ENCODE measurements around the gene MED8.

The MED8 gene

DNA sequence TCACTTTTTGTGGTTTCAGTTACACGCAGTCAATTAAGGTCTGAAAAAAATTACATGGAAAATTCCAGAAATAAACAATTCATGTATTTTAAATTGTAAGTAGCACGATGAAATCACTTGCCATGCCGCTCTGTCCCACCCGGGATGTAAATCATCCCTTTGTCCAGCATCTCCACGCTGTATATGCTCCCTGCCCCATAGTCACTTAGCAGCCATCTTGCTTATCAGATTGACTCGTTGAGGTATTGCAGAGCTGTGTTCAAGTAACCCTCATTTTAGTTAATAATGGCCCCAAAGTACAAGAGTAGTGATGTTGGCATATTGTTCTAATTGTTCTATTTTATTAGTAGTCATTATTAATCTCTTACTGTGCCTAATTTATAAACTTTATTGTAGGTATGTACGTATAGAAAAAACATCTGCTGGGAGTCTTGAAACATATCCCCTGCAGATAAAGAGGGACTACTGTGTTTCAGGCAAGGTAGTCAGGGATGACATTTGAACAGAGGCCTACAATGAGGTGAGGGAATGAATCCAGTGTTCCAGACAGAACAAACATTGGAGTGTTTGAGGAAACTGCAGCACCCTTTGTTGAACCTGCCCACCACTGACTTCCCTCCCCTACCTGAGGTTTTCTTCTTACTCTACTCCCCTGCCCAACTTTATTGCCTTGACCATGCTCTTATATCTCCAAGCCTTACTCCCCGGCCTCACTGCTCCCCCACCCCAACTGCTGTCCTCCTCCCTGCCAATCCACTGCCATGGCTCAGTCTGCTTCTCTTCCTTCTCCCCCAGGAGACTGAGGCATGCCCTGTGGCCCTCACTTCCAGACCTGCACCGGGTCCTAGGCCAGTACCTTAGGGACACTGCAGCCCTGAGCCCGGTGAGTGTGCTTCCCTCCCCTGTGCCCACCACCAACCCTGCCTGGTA, 37.9 kb downstream of the MED8 start:
- in situ Hi-C loops (cut with HindIII; ENCODE audit: low pct_ligation_motif_present, low sequenced_read_pairs): no loop called here
- no peaks in the 10 kb centered on the region for H3K27me3 ChIP-seq (replicated peaks)
- TF ChIP-seq CTCF (IDR thresholded peaks at IDR 0.05; ENCODE audit: low read depth, low read length, missing control alignments): no peak
- H3K4me3 ChIP-seq (ENCODE audit: low read depth, low read length): no peak overlapping the region
- H3K36me3 ChIP-seq (replicated peaks): no peaks in the 10 kb centered on the region
- no peak overlapping the region for H3K27ac ChIP-seq
- no peak for DNase-seq

DNA sequence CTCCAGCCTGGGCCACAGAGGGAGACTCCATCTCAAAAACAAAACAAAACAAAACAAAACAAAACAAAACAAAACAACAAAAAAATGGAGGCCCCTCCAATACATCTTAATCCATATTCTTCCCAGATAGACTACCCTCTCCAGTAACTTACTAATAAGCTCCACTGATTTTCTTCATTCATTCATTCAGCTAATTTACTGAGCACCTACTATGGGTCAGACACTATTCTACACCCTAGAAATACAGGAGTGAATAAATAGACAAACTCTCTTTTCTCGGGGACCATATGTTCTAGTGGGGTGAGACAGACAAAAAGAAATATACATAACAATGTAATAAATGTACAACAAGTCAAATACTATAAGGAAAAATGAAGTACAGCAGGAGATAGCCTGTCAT, 38.6 kb downstream of the MED8 start:
- no peak for DNase-seq
- H3K36me3 ChIP-seq (replicated peaks): no peaks in the 10 kb centered on the region
- no peak overlapping the region for H3K4me3 ChIP-seq (ENCODE audit: low read depth, low read length)
- no peak for TF ChIP-seq CTCF (IDR thresholded peaks at IDR 0.05; ENCODE audit: low read depth, low read length, missing control alignments)
- no peaks in the 10 kb centered on the region for H3K27me3 ChIP-seq (replicated peaks)
- in situ Hi-C loops (cut with HindIII; ENCODE audit: low pct_ligation_motif_present, low sequenced_read_pairs): no loop called here
- H3K27ac ChIP-seq: no peak overlapping the region

- Histone ChIP-seq H3K36me3 (replicated peaks) (no peaks in the 10 kb centered on the region), H3K4me3 (ENCODE audit: low read depth, low read length) (peak overlapping the region; percentile 60), H3K27me3 (replicated peaks) (no peaks in the 10 kb centered on the region), H3K27ac (peak overlapping the region; percentile 41)
- no peak for TF ChIP-seq CTCF (IDR thresholded peaks at IDR 0.05; ENCODE audit: low read depth, low read length, missing control alignments)
- peak; percentile 56 for DNase-seq
- in situ Hi-C loops (cut with HindIII; ENCODE audit: low pct_ligation_motif_present, low sequenced_read_pairs): no loop called here
These were observed 39.9 kb downstream of the MED8 start for GRCh38 chr1:43349594-43350306.

GRCh38 chr1:43348809-43349593, 40.6 kb downstream of the MED8 start:
- in situ Hi-C loops (cut with HindIII; ENCODE audit: low pct_ligation_motif_present, low sequenced_read_pairs): no loop called here
- H3K4me3 ChIP-seq (ENCODE audit: low read depth, low read length): peak overlapping the region; percentile 60
- H3K36me3 ChIP-seq (replicated peaks): no peaks in the 10 kb centered on the region
- TF ChIP-seq CTCF (IDR thresholded peaks at IDR 0.05; ENCODE audit: low read depth, low read length, missing control alignments): no peak
- DNase-seq: peak; percentile 46
- H3K27ac ChIP-seq: peak overlapping the region; percentile 41
- no peaks in the 10 kb centered on the region for H3K27me3 ChIP-seq (replicated peaks)

DNA sequence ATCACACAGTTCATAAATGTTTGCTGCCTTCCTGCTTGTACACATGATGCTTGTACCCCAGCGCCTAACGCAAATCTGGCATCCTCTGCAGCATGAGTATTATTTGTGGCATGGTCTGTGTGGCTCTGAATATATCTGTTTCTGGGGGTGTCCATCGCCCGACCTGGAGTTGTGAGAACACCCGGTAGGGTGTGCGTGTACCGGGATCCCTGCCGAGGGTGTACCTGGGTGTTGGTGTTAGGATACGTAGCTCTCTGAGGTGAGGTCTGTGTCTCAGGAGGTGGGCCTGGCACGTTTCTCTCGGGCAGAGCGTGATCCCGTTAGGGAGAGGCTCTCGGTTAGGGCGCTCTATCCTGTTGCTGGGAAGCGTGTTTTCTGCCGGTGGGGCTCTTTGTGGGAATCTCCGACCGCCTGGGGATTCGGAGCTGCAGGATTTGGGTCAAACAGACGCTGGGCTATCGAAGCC, 41.2 kb downstream of the MED8 start:
- DNase-seq: no peak
- H3K36me3 ChIP-seq (replicated peaks): no peaks in the 10 kb centered on the region
- H3K27ac ChIP-seq: no peak overlapping the region
- in situ Hi-C loops (cut with HindIII; ENCODE audit: low pct_ligation_motif_present, low sequenced_read_pairs): no loop called here
- no peak for TF ChIP-seq CTCF (IDR thresholded peaks at IDR 0.05; ENCODE audit: low read depth, low read length, missing control alignments)
- no peaks in the 10 kb centered on the region for H3K27me3 ChIP-seq (replicated peaks)
- peak overlapping the region; percentile 60 for H3K4me3 ChIP-seq (ENCODE audit: low read depth, low read length)

Measured in brain microvascular endothelial cell (primary cell).